Middle frontal gyrus (tissue), 1 donor: Measurements from ENCODE around the gene ARHGAP30.
"Not testable (repeated sequence)": the region's sequence is repeated elsewhere in the genome, so short reads cannot be mapped to it uniquely, and the experiment has no call there.

Experiments used
- DNase-seq: peaks from one replicate; pipeline ENCODE4 v3.0.0-alpha.2; 2015; ENCODE audit warnings: low spot score; ENCODE audit errors: extremely low spot score

Gene ARHGAP30

GRCh38 chr1:161070761-161071160 is 1.1 kb upstream of the ARHGAP30 start:
- DNase-seq: no peak

- DNase-seq: no peak
Measured at GRCh38 chr1:161069241-161069640, 450 bp downstream of the ARHGAP30 start.

- no peak for DNase-seq
Measured at GRCh38 chr1:161068306-161069234, 1.1 kb downstream of the ARHGAP30 start.

DNA sequence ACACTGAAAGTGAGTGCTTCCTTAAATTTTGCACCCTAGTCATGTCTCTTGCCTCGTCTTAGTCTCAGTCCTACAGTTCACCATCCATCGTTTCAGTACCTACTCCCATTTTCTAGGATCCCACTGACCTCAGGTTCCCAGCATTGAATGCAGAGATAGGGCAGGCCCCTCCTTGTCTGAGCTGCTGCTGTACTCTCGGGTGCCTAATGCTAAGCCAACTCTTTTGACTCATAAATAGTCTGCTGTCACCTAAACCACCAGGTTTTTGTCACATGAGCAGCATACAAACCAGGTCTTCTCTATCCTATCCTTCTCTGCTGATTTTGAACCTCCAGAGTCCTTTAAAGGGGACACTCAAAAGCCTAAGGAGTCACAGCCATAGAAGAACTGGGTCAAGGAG is 3.0 kb downstream of the ARHGAP30 start:
- no peak for DNase-seq

GRCh38 chr1:161065681-161066080 is 4.0 kb downstream of the ARHGAP30 start:
- DNase-seq: not testable (repeated sequence)

DNA sequence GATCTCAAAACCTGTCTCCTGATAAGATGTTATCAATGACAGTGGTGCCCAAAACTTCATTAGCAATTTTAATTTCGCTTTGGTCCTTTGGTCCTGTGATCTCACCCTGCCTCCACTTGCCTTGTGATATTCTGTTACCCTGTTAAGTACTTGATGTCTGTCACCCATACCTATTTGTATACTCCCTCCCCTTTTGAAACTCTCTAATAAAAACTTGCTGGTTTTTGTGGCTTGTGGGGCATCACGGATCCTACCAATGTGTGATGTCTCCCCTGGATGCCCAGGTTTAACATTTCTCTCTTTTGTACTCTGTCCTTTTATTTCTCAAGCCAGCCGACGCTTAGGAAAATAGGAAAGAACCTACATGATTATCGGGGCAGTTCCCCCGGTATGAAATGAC is 5.8 kb downstream of the ARHGAP30 start:
- DNase-seq: not testable (repeated sequence)

DNA sequence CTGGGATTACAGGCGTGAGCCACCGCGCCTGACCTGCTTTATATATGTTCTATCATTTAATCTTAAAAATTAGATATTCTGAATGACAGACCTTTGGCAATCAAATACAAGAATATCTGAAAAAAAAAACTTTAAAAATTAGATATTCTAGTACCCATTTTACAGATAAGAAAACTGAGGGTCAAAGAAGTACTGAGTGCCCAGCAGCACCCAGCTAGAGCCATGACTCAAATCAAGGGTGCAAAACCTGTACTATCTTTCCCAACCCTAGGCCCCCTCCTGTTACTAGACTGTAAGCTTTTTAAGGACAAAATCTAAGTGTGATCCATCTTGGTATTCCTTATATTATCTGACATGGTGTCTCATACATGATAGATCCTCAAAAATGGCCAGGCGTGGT is 8.3 kb downstream of the ARHGAP30 start:
- DNase-seq: no peak

DNA sequence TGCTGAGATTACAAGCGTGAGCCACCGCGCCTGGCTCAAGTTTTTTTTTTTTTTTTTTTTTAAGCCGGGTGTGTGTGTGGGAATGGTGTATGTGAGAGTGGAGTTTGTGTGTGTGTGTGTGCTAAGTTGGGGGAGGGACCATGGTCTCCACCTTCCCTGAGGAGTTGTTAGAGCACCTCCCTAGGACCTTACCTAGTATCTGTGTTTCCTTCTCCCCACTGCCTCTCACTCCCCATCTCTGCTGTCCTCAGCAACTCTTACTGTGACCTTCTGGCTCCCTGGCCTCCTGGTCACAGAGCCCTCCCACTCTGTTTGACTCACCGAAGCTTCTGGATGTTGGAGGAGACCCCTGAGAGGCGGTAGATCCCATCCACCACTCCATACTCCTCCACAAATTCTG is 10.4 kb downstream of the ARHGAP30 start:
- DNase-seq: no peak

- DNase-seq: no peak
Measured at GRCh38 chr1:161054805-161055204, 14.9 kb downstream of the ARHGAP30 start.

DNA sequence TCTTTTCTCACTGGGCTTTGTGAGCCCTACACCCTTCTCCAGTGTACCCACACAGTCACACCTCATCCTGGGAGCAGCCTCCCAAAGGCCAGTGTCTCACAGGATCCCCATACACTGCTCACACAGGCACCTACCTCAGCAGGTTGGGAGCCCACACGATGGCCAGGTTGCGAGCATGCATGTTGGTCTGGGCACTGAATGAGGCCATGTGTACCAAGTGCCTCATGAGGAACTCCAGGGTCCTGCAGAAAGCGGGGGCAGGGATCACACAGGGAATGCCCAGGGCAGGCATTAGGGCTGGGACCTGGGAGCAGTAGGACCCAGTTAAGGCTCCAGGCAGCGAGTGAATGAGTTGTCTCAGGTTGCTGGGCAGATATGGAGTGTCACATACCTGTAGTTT is 15.5 kb downstream of the ARHGAP30 start:
- DNase-seq: no peak

DNA sequence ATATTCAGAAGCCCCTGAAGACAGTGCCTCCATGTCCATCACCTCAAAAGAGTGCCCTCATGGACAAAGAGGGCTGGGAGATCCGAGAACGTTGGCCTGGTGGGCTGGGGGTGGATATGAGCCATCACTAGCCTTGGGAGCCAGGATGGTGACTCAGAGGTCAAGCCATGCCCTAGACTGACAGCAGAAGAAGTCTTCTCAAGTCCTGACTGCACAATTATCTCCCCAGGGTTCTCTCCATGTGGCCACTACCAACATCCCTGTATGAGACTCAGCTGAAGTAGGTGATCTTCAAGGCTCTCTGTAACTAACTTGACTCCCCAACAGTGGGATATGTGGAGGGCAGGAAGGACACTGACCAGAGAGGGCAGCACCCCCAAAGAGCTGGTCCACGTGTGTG is 16.8 kb downstream of the ARHGAP30 start:
- DNase-seq: no peak

DNA sequence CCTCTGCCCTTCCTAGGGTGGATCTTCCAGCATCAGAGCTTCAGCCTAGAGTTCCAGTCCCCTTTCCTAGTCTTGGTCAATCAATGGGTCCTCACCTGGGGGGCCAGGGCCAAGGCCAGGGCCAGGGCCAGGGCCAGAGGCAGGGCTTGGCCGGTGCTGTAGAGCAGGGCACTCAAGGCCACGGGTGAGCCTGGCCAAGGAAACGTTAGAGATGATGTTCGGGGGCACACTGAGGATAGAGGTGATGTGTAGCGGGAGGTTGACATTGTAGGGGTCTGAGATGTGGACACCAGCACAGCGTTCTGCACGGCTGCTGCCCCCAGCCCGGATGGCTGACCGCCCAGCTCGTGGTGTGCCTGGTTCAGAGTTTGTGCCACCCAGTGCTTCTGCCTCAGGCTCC is 18.5 kb downstream of the ARHGAP30 start:
- no peak for DNase-seq

DNA sequence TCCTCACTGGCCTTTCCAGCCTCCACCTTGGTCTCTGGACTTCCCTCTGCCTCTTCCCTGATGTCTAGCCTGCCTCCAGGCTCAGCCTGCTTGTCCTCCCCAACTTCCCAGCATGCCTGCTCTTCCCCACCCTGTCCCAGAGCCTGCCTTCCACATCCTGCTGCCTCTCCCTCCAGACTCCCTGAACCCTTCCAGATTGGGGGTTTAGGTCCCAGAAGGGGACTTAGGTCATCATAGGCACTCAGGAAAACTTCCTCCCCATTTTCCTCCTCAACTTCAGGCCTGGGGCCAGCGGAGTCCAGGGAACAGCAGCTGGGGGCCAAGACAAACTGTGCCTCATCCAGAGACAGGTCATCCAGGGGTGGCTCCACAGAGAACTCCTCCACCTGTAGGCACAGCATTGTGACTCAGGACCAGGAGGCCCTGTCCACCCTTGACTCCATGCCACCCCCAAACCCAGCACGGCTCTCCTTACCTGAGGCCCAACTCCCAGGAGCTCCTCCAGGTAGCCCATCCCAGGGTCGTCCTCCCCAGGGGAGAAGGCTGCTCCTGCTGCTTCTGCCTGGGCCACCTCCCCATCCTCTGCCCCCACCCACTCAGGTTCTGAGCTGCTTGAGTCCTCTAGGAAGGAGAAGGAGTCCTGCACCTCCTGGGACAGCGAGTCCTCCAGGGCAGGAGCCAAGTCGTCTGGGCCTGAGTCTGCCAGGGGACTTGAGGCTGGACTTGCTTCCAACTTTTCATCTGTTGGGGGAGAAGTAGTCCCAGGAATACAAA is 20.6 kb downstream of the ARHGAP30 start:
- DNase-seq: no peak

DNA sequence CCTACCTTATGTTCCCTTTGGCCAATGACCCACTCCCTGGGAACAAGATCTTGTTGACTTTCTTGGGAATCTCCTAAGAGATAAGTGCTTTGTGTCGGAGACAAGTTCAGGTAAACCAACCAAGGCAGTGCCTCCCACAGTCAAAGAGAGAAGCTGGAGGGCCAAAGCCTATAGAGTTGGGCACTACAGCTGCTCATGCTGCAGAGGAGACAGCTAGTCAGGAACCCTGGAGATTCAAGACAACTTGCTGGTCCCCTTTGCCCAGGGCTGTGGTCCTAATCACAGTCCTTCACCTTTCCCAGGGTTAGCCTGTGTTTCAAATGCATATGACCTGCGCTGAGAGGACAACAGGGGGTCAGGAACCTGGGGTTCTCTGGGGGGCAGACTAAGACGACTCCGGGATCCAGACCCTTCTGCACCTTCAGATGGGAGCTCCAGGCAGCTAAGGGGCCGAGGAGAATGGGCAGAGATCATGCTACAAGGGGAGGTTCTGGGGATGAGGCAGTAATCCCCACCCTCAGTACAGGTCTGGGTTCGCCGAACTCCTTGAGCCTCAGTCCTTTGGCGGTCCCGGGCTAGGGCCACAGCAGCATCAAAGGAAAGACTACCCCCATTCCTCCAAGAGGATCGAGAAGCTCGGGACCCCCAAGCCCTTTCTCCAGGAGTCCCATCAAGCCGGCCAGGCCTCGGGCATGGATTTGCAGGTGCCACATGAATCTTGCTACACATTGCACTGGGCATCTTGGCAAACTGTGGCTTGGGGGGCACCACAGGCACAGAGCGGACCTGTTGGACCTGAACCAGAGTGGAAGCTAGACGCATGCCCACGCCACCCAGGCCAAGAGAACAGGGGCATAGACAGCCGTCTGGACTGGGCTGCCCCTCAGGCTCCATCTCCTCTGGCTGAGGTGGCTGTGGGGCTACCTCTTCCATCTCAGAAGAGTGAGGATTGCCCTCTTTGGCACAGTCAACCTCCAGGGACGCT is 22.0 kb downstream of the ARHGAP30 start:
- DNase-seq: no peak

DNA sequence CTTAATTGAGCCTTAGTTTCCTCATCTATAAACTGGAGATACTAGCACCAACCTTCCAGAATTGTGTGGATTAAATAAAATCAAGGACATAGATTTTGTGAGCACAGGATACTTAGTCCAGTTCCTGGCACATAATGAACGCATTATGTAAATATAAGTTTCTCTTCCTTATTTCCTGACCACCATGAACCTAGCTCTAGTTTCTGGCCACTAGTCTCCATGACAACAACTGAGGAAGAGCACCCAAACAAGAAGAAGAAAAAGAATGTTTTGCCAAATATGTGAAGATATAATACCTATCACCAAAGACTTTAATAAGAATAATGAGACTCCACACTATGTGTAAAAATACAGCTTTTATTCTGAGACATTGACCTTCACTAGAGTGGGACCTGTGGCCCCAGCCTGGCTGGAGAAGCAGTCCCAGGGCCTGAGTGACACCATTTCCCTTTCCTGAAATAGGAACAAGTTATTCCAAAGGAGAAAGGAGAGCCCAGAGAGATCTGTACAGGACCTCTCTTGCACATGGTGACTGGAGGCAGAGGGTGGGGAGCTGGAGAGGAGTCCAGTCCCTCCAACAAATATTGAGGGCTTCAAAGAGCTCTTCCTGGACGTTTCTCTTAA is 23.0 kb downstream of the ARHGAP30 start:
- no peak for DNase-seq

DNA sequence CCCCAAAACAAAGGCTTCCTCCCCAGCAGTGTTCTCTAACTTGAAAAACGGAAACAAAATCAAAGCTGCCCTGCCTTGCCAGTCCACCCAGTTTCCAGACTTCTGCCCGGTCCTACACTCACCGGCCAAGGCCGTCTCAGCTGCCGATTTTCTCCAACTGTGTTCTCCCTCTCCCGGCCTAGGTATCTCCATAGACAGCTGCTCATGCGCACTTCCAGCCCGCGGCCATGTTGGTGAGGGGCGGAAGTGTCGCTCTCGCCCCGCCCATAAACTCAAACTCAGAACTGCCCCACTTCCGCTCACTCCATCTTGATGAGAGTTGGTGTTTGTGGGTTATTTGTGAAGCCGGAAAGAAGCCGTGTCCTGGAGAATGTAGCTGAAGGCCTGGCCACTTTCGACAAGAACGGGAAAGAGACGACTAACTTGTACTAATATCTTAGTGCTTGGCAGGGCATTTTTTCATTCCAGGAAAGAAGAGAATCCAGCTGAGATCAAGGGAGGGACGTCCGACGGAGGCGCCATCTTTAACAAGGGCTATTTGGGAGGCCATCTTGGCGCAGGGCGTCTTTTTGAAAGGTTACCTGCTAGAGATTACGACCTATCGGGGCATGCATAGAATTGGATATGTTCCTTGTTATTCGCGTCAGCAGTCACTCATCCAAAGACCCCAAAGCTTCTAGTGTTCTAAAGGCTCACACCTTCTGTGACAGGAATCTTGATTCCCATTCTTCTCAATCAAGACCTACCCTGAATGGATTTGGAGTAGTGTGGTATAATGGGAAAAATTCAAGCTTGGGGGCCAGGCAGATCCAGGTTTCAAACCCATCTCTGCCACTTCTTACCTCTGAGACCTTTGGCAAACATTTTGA is 23.7 kb downstream of the ARHGAP30 start, which contains the start of gene USF1:
Gene USF1 (minus strand): TSS at position 242 of the 869 bp plus-strand sequence. CDS start 2,702 bp downstream, outside the sequence.
- DNase-seq: peak; percentile 96

GRCh38 chr1:161044908-161045735 is 24.6 kb downstream of the ARHGAP30 start:
- DNase-seq: peak; percentile 20

- no peak for DNase-seq
Measured at GRCh38 chr1:161044535-161044907, 25.2 kb downstream of the ARHGAP30 start.

DNA sequence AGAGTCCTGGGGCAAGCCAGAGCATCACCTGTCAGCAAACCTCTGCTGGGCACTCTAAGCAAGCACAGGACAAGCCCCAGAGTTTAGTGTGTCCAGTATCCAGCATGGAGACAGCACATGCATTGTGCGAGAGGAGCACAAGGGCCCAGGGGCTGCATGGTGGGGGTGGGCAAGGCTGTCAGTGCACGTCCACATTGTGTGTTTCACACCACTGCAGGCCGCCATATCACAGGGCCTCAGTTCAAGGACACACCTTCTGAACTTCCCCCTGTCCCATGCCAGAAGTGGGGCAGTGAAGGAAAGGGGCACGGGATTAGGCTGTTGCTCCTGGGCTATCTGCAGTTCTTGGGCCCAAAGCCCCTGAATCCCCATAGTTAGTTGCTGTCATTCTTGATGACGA is 30.1 kb downstream of the ARHGAP30 start:
- DNase-seq: no peak
